H9 (cell line): ENCODE data around the gene ITPR3. TPM values are rescaled to one million over a fixed set of nuclear protein-coding genes. Genes with fewer than 3 reads are reported as not detected.

ENCODE experiments used
- DNase-seq: peaks from one replicate; pipeline ENCODE4 v3.0.0-alpha.2; 2017
- H2AFZ ChIP-seq: one replicate; pipeline ENCODE4 v1.6.1; 2013; ENCODE audit warnings: mild to moderate bottlenecking, low read length, control low read depth, moderate library complexity
- H2AK5ac ChIP-seq: 2 replicates; pipeline ENCODE4 v1.6.1; 2013; ENCODE audit warnings: low read length, control low read depth, mixed read lengths; ENCODE audit not compliant: insufficient read length
- H2BK120ac ChIP-seq: one replicate; pipeline ENCODE4 v1.6.1; 2013; ENCODE audit warnings: low read depth, mild to moderate bottlenecking, low read length, control low read depth, inconsistent platforms; ENCODE audit not compliant: poor library complexity, severe bottlenecking
- H2BK12ac ChIP-seq: 2 replicates; pipeline ENCODE4 v1.6.1; 2013; ENCODE audit warnings: low read length, control low read depth, mixed read lengths, low read depth; ENCODE audit not compliant: insufficient read length
- H2BK15ac ChIP-seq: 2 replicates; pipeline ENCODE4 v1.6.1; 2013; ENCODE audit warnings: low read depth, low read length, control low read depth
- H2BK20ac ChIP-seq: one replicate; pipeline ENCODE4 v1.6.1; 2013; ENCODE audit warnings: low read depth, mild to moderate bottlenecking, low read length, control low read depth, inconsistent platforms; ENCODE audit not compliant: poor library complexity, severe bottlenecking
- H2BK5ac ChIP-seq: 2 replicates; pipeline ENCODE4 v1.6.1; 2013; ENCODE audit warnings: low read length, control low read depth, mixed read lengths; ENCODE audit not compliant: insufficient read length
- H3K14ac ChIP-seq: 2 replicates; pipeline ENCODE4 v1.6.1; 2013; ENCODE audit warnings: low read length, control low read depth; ENCODE audit not compliant: insufficient read depth
- H3K18ac ChIP-seq: 2 replicates; pipeline ENCODE4 v1.6.1; 2013; ENCODE audit warnings: low read depth, mild to moderate bottlenecking, mixed read lengths, low read length, control low read depth; ENCODE audit not compliant: insufficient read length
- H3K23ac ChIP-seq: 2 replicates; pipeline ENCODE4 v1.6.1; 2013; ENCODE audit warnings: low read length, control low read depth, mixed read lengths, low read depth; ENCODE audit not compliant: insufficient read length
- H3K23me2 ChIP-seq: 2 replicates; pipeline ENCODE4 v1.6.1; 2013; ENCODE audit warnings: low read depth, mild to moderate bottlenecking, mixed read lengths, low read length, control low read depth; ENCODE audit not compliant: insufficient read length, poor library complexity, severe bottlenecking
- H3K27ac ChIP-seq: 2 replicates; pipeline ENCODE4 v1.5.1; 2013; ENCODE audit warnings: low read length, control low read depth, mixed read lengths, low read depth; ENCODE audit not compliant: insufficient read length
- H3K27me3 ChIP-seq: 2 replicates; pipeline ENCODE4 v1.6.1; 2013; ENCODE audit warnings: low read length, control low read depth, inconsistent platforms; ENCODE audit not compliant: insufficient read depth
- H3K4ac ChIP-seq: 2 replicates; pipeline ENCODE4 v1.6.1; 2013; ENCODE audit warnings: low read depth, mild to moderate bottlenecking, control low read depth, inconsistent platforms, low read length, moderate library complexity
- H3K4me1 ChIP-seq: 2 replicates; pipeline ENCODE4 v1.6.1; 2013; ENCODE audit warnings: low read length, control low read depth, inconsistent platforms; ENCODE audit not compliant: insufficient read depth
- H3K4me2 ChIP-seq: 2 replicates; pipeline ENCODE4 v1.6.1; 2013; ENCODE audit warnings: low read length, control low read depth, mixed read lengths; ENCODE audit not compliant: insufficient read length, insufficient read depth
- H3K56ac ChIP-seq: 2 replicates; pipeline ENCODE4 v1.6.1; 2013; ENCODE audit warnings: low read depth, mild to moderate bottlenecking, mixed read lengths, low read length, control low read depth; ENCODE audit not compliant: insufficient read length
- H3K79me1 ChIP-seq: 2 replicates; pipeline ENCODE4 v1.6.1; 2013; ENCODE audit warnings: low read depth, mild to moderate bottlenecking, moderate library complexity, low read length, control low read depth, inconsistent platforms; ENCODE audit not compliant: insufficient read depth, poor library complexity, severe bottlenecking
- H3K79me2 ChIP-seq: 2 replicates; pipeline ENCODE4 v1.6.1; 2013; ENCODE audit warnings: low read length, control low read depth, inconsistent platforms; ENCODE audit not compliant: insufficient read depth
- H3K9ac ChIP-seq: 2 replicates; pipeline ENCODE4 v1.6.1; 2013; ENCODE audit warnings: low read length, control low read depth, mixed read lengths; ENCODE audit not compliant: insufficient read length; ENCODE audit errors: extremely low read depth
- H3K9me3 ChIP-seq: one replicate; pipeline ENCODE4 v1.6.1; 2013; ENCODE audit warnings: low read depth, low read length, inconsistent platforms; ENCODE audit not compliant: control insufficient read depth
- H3T11ph ChIP-seq: one replicate; pipeline ENCODE4 v1.6.1; 2013; ENCODE audit warnings: mild to moderate bottlenecking, low read length, control low read depth, inconsistent platforms
- H4K20me1 ChIP-seq: one replicate; pipeline ENCODE4 v1.6.1; 2013; ENCODE audit not compliant: control insufficient read depth, insufficient read length, insufficient read depth
- H4K5ac ChIP-seq: 2 replicates; pipeline ENCODE4 v1.6.1; 2013; ENCODE audit warnings: low read depth, mild to moderate bottlenecking, mixed read lengths, low read length, control low read depth; ENCODE audit not compliant: insufficient read length
- H4K8ac ChIP-seq: replicated peaks from 2 replicates; pipeline ENCODE4 v1.6.1; 2013; ENCODE audit warnings: low read length, control low read depth, mixed read lengths, low read depth; ENCODE audit not compliant: insufficient read length
- H4K91ac ChIP-seq: 2 replicates; pipeline ENCODE4 v1.6.1; 2013; ENCODE audit warnings: low read depth, mild to moderate bottlenecking, moderate library complexity, mixed read lengths, low read length, control low read depth; ENCODE audit not compliant: insufficient read length
- H3K27ac Mint-ChIP-seq, 3 experiments: 2 replicates in 2 of 3; 3 replicates in 1 of 3; pipeline ENCODE4 v1.8.0; 2020 to 2021; ENCODE audit warnings: mixed read lengths in 3 of 3, mild to moderate bottlenecking in 1 of 3, moderate library complexity in 1 of 3
- H3K27me3 Mint-ChIP-seq: 2 replicates; pipeline ENCODE4 v1.8.0; 2021; ENCODE audit warnings: low read depth, mild to moderate bottlenecking, moderate library complexity, mixed read lengths
- H3K36me3 Mint-ChIP-seq, 3 experiments: 2 replicates in 2 of 3; 3 replicates in 1 of 3; pipeline ENCODE4 v1.8.0; 2020 to 2021; ENCODE audit warnings: low read depth in 3 of 3, mixed read lengths in 3 of 3; ENCODE audit not compliant: insufficient read depth in 1 of 3
- H3K4me1 Mint-ChIP-seq, 2 experiments: 2 replicates each; pipeline ENCODE4 v1.8.0; 2020; ENCODE audit warnings: mixed read lengths in 2 of 2
- H3K4me3 Mint-ChIP-seq, 2 experiments: 2 replicates in 1 of 2; 3 replicates in 1 of 2; pipeline ENCODE4 v1.8.0; 2020 to 2021; ENCODE audit warnings: mild to moderate bottlenecking in 2 of 2, mixed read lengths in 2 of 2, moderate library complexity in 1 of 2
- H3K9me3 Mint-ChIP-seq, 2 experiments: 2 replicates in 1 of 2; 3 replicates in 1 of 2; pipeline ENCODE4 v1.8.0; 2020; ENCODE audit warnings: mild to moderate bottlenecking in 2 of 2, mixed read lengths in 2 of 2, moderate library complexity in 1 of 2
- CTCF ChIP-seq: fragments of 200-600 bp; sonication (generic); conservative IDR thresholded peaks from 3 replicates; pipeline ENCODE4 v1.8.0; 2021; ENCODE audit warnings: antibody characterized with exemption, mild to moderate bottlenecking
- WGBS: extraction: QIAGEN DNeasy Blood & Tissue Kit; methylation state at CpG from one replicate; pipeline ENCODE4 v1.1.7; 2013; ENCODE audit warnings: missing lambda C conversion rate, low lambda C conversion rate, mixed read lengths; ENCODE audit not compliant: insufficient read length; ENCODE audit errors: extremely low coverage; 5-methylcytosine and 5-hydroxymethylcytosine counted together
- total RNA-seq: library from RNA; stranded (reverse); gene quantifications from 2 replicates; pipeline ENCODE4 v1.2.1, GENCODE V29; 2021

The ITPR3 gene
- total RNA-seq, 1 experiment from 2014 or later, result 40.3 TPM

- Histone ChIP-seq H2BK5ac (no peak overlapping the region), H3K23me2 (no peaks in the 10 kb centered on the region), H3K9ac (no peak overlapping the region), H3K18ac (no peak overlapping the region), H2AK5ac (no peak overlapping the region), H2BK15ac (no peak overlapping the region), H2BK120ac (no peak overlapping the region), H3K23ac (no peak overlapping the region), H3K27ac (no peak overlapping the region), H3K14ac (no peak overlapping the region), H3K4ac (no peak overlapping the region), H2BK12ac (no peak overlapping the region), H4K8ac (no peak overlapping the region), H3K9me3 (no peaks in the 10 kb centered on the region), H3K27me3 (no peaks in the 10 kb centered on the region), H3K4me2 (no peak overlapping the region), H4K91ac (no peak overlapping the region), H3K79me1 (no peaks in the 10 kb centered on the region), H3K56ac (no peak overlapping the region), H3K79me2 (no peaks in the 10 kb centered on the region), H4K5ac (no peak overlapping the region), H2BK20ac (no peak overlapping the region), H2AFZ (no peak overlapping the region), H3T11ph (no peak overlapping the region), H4K20me1 (no peaks in the 10 kb centered on the region), H3K4me1 (no peaks in the 10 kb centered on the region)
- no peak for TF ChIP-seq CTCF
- Mint-ChIP-seq H3K4me3 (no peak overlapping the region), H3K4me1 (peaks cover 4 to 13% of the 10 kb centered on the region in 2 experiments; a peak in 3 of 4 replicates), H3K9me3 (no peaks in the 10 kb centered on the region), H3K27me3 (no peaks in the 10 kb centered on the region), H3K27ac (peak overlapping the region in 1 of 3 experiments; percentile 79; a peak in 2 of 7 replicates), H3K36me3 (peaks cover 39 to 90% (median 89%) of the 10 kb centered on the region in 3 experiments; a peak in 6 of 7 replicates)
- WGBS, result no CpG with 5 or more reads among the region's 12 CpGs
- DNase-seq, result no peak
Observed at GRCh38 chr6:33689148-33689494, 68.0 kb downstream of the ITPR3 start.
